GM13976 (cell line): ENCODE data around the gene IFT43.

Experiments used
- DNase-seq: peaks from one replicate; pipeline ENCODE4 v3.0.0; 2012; ENCODE audit warnings: low spot score
- CTCF ChIP-seq: IDR thresholded peaks from 2 replicates; pipeline ENCODE4 v1.5.1; 2012; ENCODE audit warnings: borderline replicate concordance, mild to moderate bottlenecking; ENCODE audit not compliant: insufficient read depth; ENCODE audit errors: extremely low read depth, missing control alignments, control extremely low read depth
- in situ Hi-C: fragments of 300-500 bp; cut with MboI; formaldehyde crosslinking; loops from one replicate; pipeline ENCODE4 v1.12.0; 2022; ENCODE audit warnings: low sequenced_read_pairs, mixed read lengths, inconsistent platforms; ENCODE audit not compliant: unreplicated experiment

Gene IFT43

GRCh38 chr14:76098047-76098446 lies 112.5 kb downstream of the IFT43 start:
- in situ Hi-C loops, result no loop called here
- DNase-seq, result no peak
- TF ChIP-seq CTCF, result no peak

GRCh38 chr14:76098916-76099675 lies 113.5 kb downstream of the IFT43 start:
- no peak for DNase-seq
- in situ Hi-C loops, result no loop called here
- TF ChIP-seq CTCF, result no peak

GRCh38 chr14:76100236-76100635 lies 114.7 kb downstream of the IFT43 start:
- DNase-seq, result no peak
- TF ChIP-seq CTCF, result no peak
- in situ Hi-C loops, result no loop called here

- no peak for TF ChIP-seq CTCF
- no peak for DNase-seq
- in situ Hi-C loops, result no loop called here
Measured at GRCh38 chr14:76101391-76102379, 116.1 kb downstream of the IFT43 start.

- no peak for TF ChIP-seq CTCF
- in situ Hi-C loops, result no loop called here
- no peak for DNase-seq
Measured at GRCh38 chr14:76104802-76105355, 119.3 kb downstream of the IFT43 start.

GRCh38 chr14:76106188-76106587 lies 120.6 kb downstream of the IFT43 start:
- in situ Hi-C loops, result no loop called here
- TF ChIP-seq CTCF, result no peak
- no peak for DNase-seq
